Measurements from ENCODE around the gene PCNX2.

Gene PCNX2

GRCh38 chr1:233313434-233314155 lies 18.1 kb upstream of the PCNX2 start:
- DNase-seq: no peak

- peak in 1 of 2 donors; percentile 58 for DNase-seq
Observed at GRCh38 chr1:233304489-233305102, 9.1 kb upstream of the PCNX2 start.

- DNase-seq: no peak
Observed at GRCh38 chr1:233300326-233300725, 4.8 kb upstream of the PCNX2 start.

- no peak for DNase-seq
Observed at GRCh38 chr1:233299450-233299849, 3.9 kb upstream of the PCNX2 start.

DNA sequence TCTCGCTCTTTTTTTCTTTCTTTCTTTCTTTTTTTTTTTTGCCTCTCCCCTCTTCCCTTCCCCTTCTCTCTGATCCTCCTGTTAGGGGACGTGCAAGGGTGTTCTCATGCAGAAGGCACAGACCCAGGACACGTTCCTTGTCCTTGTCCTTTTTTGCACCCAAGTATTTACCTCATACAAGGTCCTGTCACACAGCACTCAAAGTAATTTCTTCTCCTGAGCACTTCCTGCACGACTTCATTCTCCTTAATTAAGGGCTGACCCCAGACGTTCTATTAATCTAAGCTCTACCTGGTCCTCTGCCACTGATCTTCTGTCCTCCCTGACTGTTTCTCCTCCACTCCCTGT lies 424 bp upstream of the PCNX2 start:
- DNase-seq: no peak

GRCh38 chr1:233294913-233295236 lies 650 bp downstream of the PCNX2 start:
- DNase-seq: peak in 1 of 2 donors; percentile 43

DNA sequence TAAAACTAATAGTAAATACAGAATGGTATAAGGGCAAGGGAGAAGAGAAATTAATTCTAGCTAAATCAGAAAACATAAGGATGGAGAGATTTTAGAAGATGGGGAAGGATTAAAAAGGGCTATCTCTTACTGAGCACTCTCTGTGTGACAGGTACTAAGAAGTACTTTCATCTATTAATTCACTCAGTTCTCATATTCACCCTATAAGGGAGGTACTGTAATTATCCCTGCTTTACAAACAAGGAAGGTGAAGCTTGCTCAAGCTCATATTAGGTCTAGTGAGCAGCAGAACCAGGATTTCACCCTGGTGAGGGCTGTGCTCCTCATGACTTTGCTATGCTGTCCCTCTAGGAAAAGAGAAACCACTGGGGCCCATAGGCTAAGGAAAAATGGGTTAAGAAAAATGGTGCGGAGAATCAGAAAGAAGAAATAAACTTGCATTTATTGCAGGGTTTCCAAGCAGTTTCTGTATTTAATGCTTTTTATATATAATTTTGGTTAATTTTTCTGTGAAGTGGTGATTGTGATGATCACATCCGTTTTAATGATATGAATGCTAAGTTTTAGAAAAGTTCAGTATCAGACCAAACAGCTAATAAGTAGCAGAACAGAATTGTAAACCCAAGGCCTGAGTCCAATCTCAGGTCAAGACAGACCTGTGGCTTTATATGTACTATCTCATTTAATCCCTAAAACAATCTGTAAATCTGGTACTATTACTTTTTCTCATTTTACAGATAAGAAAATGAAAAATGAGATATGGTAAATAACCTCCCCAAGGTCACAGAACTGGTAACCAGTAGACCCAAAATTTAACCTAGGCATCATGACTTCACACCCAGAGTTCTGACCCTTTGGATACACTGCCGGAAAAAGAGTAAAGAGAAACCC lies 1.7 kb downstream of the PCNX2 start:
- DNase-seq: no peak

DNA sequence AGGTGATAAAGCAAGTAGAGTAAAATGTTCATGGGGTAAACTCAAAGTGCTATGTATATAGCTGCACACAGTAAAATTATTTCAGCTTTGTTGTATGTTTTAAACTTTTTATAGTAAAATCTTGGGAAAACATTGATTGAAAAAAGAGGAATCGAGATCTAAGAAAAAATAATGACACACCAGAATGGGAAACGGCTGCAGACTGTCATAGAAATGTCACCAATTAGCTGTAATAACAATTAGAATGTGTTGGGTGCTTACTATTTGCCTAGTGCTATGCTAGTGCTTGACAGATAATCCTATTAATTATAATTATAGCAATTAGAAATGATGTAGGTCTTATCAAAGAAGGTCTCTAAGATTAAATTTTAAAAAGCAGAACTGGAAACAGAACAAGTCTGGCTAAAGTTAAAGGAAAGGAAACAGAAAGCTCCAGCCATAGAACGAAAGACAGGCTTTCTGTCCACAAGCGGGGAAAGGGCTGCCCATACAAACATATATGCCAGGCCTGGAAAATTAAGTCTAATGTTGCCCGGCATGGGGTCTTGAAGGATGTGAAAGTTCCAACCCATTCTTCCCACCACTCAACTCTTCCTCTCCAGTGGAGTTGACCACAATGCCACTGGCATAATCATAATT lies 5.0 kb downstream of the PCNX2 start:
- no peak for DNase-seq

- DNase-seq: no peak
Observed at GRCh38 chr1:233289676-233290075, 5.8 kb downstream of the PCNX2 start.

DNA sequence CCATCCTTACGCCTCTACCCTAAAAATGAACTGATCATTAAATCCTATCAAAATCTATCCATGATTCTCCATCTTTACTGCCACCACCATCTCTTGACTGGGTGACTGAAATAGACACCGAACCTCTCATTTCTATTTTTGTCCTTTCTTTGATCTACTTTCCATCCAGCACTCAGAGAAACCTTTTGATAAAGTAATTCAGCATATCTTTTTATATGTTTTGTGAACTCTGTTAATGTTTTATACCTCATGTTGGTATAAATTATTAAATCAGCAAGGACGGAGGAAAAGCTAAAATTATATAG lies 13.0 kb downstream of the PCNX2 start:
- DNase-seq: no peak

DNA sequence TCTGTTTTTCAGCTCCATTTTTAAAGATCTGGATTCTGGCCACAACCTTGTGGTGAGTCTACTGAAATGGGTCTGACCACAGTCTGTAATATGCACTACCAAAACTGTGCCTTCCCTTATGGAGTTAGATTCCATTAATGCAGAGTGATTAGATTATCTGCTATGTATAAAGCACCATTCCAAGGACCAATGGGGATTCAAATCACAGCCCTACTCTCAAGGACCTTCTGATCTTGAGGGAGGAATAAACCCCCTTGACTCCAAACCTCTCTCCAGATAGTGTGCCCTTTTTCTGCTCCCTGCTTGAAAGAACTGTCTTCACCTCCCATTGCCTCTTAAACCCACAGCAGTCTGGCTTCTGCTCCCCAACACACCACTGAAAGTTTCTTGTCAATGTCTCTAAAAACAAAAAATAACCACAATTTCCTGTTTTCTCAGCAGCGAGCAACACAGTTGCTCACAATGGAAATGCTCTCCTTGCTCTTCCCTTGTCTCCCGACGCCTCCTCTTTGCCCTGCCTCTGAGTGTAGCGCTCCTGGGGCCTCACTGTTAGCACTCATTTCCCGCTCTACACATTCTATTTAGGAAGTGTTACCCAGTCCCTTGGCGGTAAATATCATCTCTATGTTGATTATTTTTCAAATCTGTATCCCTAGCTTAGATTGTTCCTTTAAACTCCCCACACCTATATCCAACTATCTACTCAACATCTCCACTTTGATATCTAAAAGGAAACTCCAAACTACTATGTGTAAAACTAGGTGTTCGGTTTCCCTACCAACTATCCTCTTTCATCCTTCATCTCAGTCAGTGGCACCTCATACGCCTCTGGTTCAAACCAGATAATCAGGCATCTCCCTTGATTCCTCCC lies 13.6 kb downstream of the PCNX2 start:
- DNase-seq: peak in 1 of 2 donors; percentile 41

DNA sequence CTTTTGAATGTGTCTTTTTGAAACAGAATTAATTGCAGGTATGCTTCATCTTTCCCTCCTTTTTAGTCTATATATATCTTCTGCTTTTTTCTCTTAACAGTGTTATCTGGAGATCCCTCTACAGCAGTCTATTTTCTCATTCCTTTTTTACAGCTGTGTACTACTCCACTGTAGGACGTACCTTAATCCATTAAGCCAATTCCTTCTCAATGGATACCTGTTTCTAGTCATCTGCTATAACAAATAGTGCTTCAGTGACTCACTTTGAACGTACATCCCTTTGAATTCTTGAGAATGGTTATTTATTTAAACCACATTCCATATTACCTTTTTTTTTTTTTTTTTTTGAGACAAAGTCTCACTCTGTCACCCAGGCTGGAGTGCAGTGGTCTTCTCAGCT lies 15.6 kb downstream of the PCNX2 start:
- DNase-seq: no peak

- no peak for DNase-seq
Observed at GRCh38 chr1:233278631-233279030, 16.9 kb downstream of the PCNX2 start.

- DNase-seq: no peak
Observed at GRCh38 chr1:233277637-233278606, 17.6 kb downstream of the PCNX2 start.

- no peak for DNase-seq
Observed at GRCh38 chr1:233269656-233270055, 25.9 kb downstream of the PCNX2 start.

- DNase-seq: no peak
Observed at GRCh38 chr1:233268389-233269022, 27.0 kb downstream of the PCNX2 start.

GRCh38 chr1:233261695-233262094 lies 33.8 kb downstream of the PCNX2 start:
- no peak for DNase-seq

DNA sequence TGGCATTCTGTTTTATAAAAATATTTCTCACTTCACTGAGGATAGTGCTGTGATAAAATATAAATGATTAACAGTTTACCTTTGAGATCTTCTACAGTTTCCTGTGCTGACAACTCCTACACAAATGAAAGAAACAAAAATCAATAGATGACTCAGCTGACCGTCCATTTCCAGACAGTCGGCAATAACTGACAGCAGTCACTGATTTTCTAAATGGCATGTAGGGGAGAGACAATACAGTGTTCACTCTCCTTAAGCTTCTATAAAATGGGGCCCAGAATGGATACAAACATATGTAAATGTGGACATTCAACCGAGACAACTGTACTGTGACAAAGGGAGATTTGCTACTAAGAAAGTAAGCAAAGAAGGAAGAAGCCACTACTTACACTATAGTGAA lies 34.3 kb downstream of the PCNX2 start:
- no peak for DNase-seq

- DNase-seq: no peak
Observed at GRCh38 chr1:233257786-233258185, 37.7 kb downstream of the PCNX2 start.

GRCh38 chr1:233256789-233257188 lies 38.7 kb downstream of the PCNX2 start:
- no peak for DNase-seq

DNA sequence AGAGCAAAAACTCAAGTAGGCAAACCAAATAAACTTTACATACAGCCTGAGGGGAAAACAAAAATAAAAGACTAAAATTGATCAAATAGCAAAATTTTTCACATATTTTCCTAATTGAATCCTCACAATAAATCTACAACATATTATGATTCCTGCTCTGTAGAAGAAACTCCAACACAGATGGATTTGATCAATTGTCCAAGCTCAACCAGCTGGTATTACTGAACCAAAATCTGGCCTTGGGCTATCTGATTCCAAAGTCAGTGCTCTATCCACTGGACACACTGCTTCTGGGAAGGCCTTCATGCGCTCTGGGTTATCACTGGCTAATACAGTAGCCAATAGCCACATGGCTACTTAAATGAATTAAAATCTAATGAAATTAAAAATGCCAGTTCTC lies 39.3 kb downstream of the PCNX2 start:
- no peak for DNase-seq

Measured in CD4-positive, alpha-beta T cell treated with Interferon alpha-2 for 1 hour (primary cell).